Fibroblast of upper back skin (primary cell): ENCODE measurements around the gene CCT7.
A peak's percentile ranks its signal among the peaks of the same experiment; 100 is the strongest.
"Not testable (repeated sequence)": the region's sequence is repeated elsewhere in the genome, so short reads cannot be mapped to it uniquely, and the experiment has no call there.

ENCODE experiments used
- DNase-seq: peaks from one replicate; pipeline ENCODE4 v3.0.0-alpha.2; 2013

Gene CCT7

GRCh38 chr2:73255907-73256617 lies 22.0 kb downstream of the CCT7 start:
- DNase-seq = no peak

DNA sequence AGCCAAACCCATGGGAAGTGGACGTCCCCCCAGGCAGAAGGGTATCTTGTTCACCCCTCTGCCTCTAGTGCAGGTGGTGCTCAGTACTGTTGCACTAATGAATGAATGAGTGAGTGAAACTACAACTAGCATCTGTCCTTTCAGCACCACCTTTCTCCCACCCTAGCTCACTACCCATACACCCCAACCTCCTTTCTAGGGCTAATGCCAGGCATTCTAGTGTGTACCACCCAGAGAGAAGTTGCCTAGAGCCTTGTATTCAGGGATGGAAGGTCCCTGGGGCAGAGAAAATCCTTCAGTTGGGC lies 22.5 kb downstream of the CCT7 start:
- DNase-seq = no peak

GRCh38 chr2:73257021-73257420 lies 22.9 kb downstream of the CCT7 start:
- DNase-seq = no peak

DNA sequence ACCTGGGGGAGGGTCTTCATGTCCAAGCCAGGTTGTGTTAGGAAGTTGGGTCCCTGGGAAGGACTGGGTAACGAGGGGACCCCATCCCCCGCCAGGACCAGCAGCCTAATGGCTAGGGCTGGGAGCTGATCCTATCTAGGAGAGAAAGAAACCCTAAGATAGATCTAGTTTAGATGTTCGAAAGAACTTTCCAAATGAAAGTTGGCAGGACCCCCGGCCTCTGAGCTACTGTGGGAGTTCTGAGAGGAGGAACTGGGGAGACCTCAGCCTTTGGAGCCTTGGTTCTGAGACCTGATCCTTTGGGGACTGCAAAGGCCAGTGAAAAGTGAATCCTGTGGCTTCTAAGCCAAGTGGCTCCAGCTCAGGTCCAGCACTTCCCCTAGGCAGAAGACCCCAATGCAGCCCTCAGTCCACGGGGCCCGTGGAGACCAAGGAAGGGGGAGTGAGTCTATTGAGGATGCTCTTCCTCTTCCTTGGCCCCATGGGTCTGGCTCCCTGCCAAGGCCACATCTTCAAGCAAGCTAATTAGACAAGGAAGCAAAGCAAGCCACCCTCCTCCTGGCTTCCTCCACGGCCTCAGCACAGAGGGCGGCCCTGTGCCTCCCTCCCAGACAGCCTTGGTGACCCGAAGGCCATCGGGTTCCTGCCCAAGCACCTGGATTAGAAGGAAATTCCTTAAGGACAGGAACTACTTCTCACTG lies 23.5 kb downstream of the CCT7 start:
- no peak for DNase-seq

- DNase-seq = no peak
These were observed 24.2 kb downstream of the CCT7 start for GRCh38 chr2:73258186-73258912.

- no peak for DNase-seq
These were observed 24.8 kb downstream of the CCT7 start for GRCh38 chr2:73258913-73259215.

DNA sequence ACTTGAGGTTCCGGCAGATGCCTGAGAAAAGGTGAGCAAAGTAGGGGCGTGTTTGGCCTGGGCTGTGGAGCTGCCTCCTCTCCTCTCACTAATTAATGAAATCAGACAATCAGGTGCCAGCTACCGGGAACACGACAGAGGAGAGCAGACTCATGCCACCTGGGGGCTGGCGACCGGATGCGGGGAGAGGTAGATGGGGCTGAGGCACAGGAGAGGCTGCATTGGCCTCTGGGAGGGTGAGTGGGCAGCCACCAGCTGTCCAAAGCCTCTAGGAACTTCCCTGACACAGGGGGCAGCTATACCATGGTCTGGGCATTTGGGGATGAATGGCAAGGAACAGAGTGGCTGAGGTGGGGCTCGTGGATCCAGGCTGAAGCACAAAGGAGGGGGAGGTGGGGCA lies 25.2 kb downstream of the CCT7 start:
- no peak for DNase-seq

- no peak for DNase-seq
These were observed 25.7 kb downstream of the CCT7 start for GRCh38 chr2:73259704-73260337.

- DNase-seq = peak; percentile 8
These were observed 26.4 kb downstream of the CCT7 start for GRCh38 chr2:73260338-73260984.

DNA sequence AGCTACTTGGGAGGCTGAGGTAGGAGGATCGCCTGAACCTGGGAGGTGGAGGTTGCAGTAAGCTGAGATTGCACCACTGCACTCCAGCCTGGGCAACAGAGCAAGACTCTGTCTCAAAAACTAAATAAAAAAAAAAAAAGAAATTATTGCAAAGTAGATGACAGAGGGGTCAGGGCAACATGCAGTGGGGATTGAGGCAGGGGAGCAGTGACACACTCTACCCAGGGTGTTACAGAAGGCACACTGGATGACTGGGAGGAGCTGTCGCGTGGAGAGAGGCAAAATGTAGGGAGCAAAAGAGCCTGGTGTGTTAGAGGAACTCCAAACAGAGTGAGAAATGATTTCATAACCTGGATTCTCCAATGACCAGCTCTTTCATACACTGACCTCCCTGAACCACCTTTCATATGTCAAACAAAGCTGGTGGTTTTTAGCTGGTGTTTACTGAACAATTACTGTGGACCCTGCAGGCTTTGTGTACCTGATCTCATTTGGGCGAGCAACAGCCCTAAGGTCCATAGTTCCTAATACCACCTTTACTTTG lies 28.1 kb downstream of the CCT7 start:
- no peak for DNase-seq

DNA sequence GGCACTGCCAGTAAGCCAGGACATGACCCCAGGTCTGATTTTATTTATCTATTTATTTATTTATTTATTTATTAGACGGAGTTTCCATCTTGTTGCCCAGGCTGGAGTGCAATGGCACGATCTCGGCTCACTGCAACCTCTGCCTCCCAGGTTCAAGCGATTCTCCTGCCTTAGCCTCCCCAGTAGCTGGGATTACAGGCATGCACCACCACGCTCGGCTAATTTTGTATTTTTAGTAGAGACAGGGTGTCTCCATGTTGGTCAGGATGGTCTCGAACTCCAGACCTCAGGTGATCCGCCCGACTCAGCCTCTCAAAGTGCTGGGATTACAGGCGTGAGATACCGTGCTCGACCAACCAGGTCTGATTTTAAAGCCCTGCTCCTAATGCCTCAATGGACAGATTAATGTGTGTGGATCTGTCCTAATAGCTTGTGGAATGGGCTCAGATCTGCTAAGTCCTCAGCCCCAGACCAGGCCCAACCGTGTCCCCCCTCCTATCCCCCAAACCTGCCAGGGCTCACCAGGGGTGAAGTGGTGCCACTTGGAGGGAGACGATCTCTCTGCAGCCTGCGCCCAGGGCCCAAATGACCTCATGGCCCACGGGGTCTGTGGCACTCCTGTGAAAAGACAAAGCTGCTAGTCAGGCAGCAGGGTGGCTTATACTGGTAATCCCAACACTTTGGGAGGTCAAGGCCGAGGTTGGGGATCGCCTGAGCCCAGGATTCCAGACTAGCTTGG lies 28.8 kb downstream of the CCT7 start:
- DNase-seq = not testable (repeated sequence)

- no peak for DNase-seq
These were observed 29.6 kb downstream of the CCT7 start for GRCh38 chr2:73263540-73264331.

DNA sequence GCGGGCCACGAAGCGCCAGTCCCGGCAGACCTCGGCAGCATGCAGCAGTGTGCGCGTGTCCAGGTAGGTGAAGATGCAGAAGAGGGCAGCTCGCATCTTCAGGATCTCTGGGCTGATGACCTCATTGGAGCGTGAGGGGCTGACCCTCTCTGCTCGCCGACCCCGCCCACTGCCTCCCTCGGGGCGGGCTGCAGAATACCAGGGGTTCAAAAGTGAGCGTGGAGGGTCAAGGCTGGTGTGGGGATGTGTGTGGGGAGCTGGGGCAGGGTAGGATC lies 30.2 kb downstream of the CCT7 start:
- DNase-seq = no peak

DNA sequence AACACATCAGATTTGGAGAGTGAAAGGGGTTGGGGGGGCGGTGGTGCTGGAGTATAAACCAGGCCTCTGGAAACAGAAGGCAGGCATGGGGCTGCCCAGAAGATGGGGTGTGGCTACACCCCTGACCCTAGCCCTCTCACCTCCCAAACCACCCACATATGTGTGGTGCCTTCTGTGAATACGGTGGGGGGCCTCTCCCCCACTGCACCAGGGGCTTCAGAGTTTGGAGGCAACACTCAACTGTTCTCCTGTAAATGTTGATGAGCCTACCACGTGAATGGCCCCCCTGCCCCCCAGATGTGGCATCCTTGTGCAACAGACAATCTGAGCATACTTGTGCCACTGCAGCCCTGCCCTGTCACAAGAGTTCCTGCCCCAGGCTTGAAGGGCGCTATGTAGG lies 30.7 kb downstream of the CCT7 start:
- no peak for DNase-seq

- no peak for DNase-seq
These were observed 31.4 kb downstream of the CCT7 start for GRCh38 chr2:73265298-73266060.

DNA sequence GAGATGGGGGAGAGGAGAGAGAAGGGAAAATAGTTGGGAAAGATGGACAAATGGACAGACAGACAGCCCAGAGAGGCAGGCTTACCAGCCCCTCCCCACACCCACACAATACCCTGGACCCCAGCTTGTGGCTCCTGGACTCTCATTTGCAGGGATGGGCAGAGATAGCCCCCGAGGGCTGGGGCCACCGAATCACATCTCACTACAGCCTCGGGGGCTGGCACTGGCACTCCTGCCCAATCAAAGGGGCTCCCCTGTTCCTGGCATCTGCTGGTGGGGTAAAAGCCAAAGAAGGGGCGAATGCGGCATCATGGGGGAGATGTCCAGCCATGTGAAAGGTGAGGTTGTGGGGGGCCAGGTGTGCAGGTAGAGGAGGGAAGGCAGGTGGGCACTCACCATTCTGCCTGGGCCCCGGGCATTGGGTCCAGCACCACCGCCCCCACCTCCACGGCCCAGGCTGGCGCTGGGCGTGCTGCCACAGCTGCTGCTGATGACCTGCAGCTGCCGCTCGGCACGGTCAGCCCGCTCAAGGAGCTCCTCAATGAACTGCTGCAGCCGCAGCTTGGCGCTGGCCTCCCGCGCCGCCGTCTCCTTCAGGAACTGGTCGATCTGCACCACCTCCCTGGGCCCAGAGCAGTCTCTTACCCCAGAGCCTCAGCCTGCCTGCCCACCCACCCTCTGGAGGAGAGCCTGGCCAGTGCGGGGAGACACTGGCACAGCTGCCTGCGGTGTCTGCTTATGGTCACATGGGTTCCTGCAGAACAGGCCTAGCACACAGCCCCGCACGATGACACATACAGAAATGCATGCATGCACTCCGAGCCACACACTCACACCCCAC lies 32.2 kb downstream of the CCT7 start:
- DNase-seq = peak; percentile 18

DNA sequence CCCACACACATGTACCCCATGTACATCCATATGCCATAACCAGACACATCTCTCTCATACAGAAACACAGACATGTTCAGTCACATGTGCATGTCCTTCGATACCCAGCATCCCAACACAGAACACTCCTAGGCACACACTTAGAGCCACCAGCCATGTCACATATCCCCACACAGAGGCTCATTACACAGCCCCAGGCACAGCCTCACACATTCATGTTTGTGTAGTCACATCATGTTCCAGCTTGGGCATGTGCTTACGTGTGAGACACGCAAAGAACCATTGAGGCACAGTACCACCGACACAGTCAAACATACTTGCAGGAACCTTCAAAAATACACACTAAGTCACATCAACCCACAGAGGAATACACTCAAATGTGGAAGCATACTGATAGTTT lies 32.9 kb downstream of the CCT7 start:
- no peak for DNase-seq

DNA sequence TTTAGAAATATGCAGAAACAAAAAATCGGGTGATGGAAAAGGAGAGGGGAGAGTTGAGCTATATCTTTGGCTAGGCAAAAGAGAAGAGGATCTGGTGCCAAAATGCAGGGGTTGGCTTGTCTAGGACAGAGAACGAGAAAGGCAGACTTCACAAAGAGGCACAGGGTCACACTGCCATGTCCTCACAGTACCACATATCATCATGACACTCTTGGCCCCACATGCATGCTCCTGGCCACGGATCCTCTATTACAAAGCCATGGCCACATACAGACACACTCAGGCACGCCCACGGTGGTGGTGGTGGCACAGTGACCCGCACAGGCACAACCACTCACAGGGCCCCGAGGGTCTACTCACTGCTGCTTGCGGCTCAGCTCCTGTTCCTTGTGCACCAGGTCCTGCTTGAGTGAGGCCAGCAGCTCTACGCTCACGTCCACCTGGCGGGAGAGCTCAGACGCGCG lies 34.3 kb downstream of the CCT7 start:
- DNase-seq = no peak

- peak; percentile 7 for DNase-seq
These were observed 35.0 kb downstream of the CCT7 start for GRCh38 chr2:73268830-73269685.
